PC-3 (cell line): ENCODE results near the gene SLC25A31. TPM values are rescaled to one million over a fixed set of nuclear protein-coding genes. Genes with fewer than 3 reads are reported as not detected.

Source experiments
- ATAC-seq: fragments of 200-7000 bp; cut with Tn5 transposase; 2 replicates; pipeline ENCODE4 v1.9.1; 2020; ENCODE audit warnings: mild to moderate bottlenecking, moderate library complexity
- BruUV-seq: library from RNA; stranded (reverse); fragments of 400-500 nt; replicated peaks from 2 replicates; lab custom pipeline; 2021; lab: Mats Ljungman, UMichigan
- CTCF ChIA-PET: fragments of 300-600 bp; sonication (Branson Sonifier 250); formaldehyde crosslinking; loops from one replicate; lab custom pipeline; 2022; ENCODE audit warnings: antibody characterized with exemption; lab: Charles Lee
- POLR2A ChIA-PET: fragments of 300-600 bp; sonication (Branson Sonifier 250); formaldehyde crosslinking; loops from one replicate; lab custom pipeline; 2022; ENCODE audit warnings: antibody characterized with exemption; ENCODE audit not compliant: unreplicated experiment; lab: Charles Lee
- DNase-seq: peaks from one replicate; pipeline ENCODE4 v3.0.0-alpha.2; 2015
- H2AFZ ChIP-seq: fragments of 300-600 bp; sonication (generic); 2 replicates; pipeline ENCODE4 v1.6.0; 2016; ENCODE audit warnings: antibody characterized with exemption, low read length
- H3F3A ChIP-seq: fragments of 300-600 bp; sonication (generic); one replicate; pipeline ENCODE4 v1.6.0; 2017; ENCODE audit warnings: antibody characterized with exemption, low read length, control low read depth, mild to moderate bottlenecking; ENCODE audit not compliant: unreplicated experiment
- H3K27ac ChIP-seq: fragments of 300-600 bp; sonication (generic); 2 replicates; pipeline ENCODE4 v1.5.1; 2016; ENCODE audit warnings: mild to moderate bottlenecking, low read length
- H3K27me3 ChIP-seq: fragments of 300-600 bp; sonication (generic); 2 replicates; pipeline ENCODE4 v1.6.1; 2016; ENCODE audit warnings: low read length, mixed read lengths
- H3K36me3 ChIP-seq: fragments of 300-600 bp; sonication (generic); 2 replicates; pipeline ENCODE4 v1.6.1; 2016; ENCODE audit warnings: low read depth, mixed run types, low read length, mixed read lengths
- H3K4me1 ChIP-seq: fragments of 300-600 bp; sonication (generic); 2 replicates; pipeline ENCODE4 v1.5.1; 2016; ENCODE audit warnings: low read length; ENCODE audit not compliant: insufficient read depth
- H3K4me2 ChIP-seq: fragments of 300-600 bp; sonication (generic); 2 replicates; pipeline ENCODE4 v1.6.0; 2016; ENCODE audit warnings: low read length
- H3K4me3 ChIP-seq: fragments of 300-600 bp; sonication (generic); 2 replicates; pipeline ENCODE4 v1.5.1; 2016; ENCODE audit warnings: mild to moderate bottlenecking, low read length, mixed read lengths
- H3K79me2 ChIP-seq: fragments of 300-600 bp; sonication (generic); 2 replicates; pipeline ENCODE4 v1.6.1; 2017; ENCODE audit warnings: low read length, mixed read lengths
- H3K9ac ChIP-seq: fragments of 300-600 bp; sonication (generic); 2 replicates; pipeline ENCODE4 v1.6.0; 2016; ENCODE audit warnings: mild to moderate bottlenecking, low read length
- H3K9me2 ChIP-seq: fragments of 300-600 bp; sonication (generic); replicated peaks from 2 replicates; pipeline ENCODE4 v1.6.1; 2016; ENCODE audit warnings: mixed run types, low read length, mixed read lengths
- H3K9me3 ChIP-seq: fragments of 300-600 bp; sonication (generic); 2 replicates; pipeline ENCODE4 v1.6.1; 2016; ENCODE audit warnings: low read length, mixed read lengths
- H4K20me1 ChIP-seq: fragments of 300-600 bp; sonication (generic); 2 replicates; pipeline ENCODE4 v1.6.1; 2016; ENCODE audit warnings: low read length, mixed read lengths
- EZH2 ChIP-seq: fragments of 300-600 bp; sonication (generic); IDR thresholded peaks from one replicate; pipeline ENCODE4 v1.6.1; 2017; ENCODE audit warnings: antibody characterized with exemption, mild to moderate bottlenecking, low read length; ENCODE audit not compliant: unreplicated experiment
- EZH2phosphoT487 ChIP-seq: fragments of 300-600 bp; sonication (generic); IDR thresholded peaks from 2 replicates; pipeline ENCODE4 v1.6.1; 2018; ENCODE audit warnings: mild to moderate bottlenecking, antibody characterized with exemption, low read length, borderline replicate concordance
- intact Hi-C: fragments of 100-400 bp; cut with micrococcal nuclease; formaldehyde crosslinking; loops from 2 replicates; pipeline ENCODE4 v1.9.0; 2023
- total RNA-seq: library from RNA; depleted of rRNA; stranded (reverse); fragments of >200 nt; gene quantifications from 2 replicates; pipeline ENCODE4 v1.2.3, GENCODE V29; 2014
- TF ChIP-seq, protein P1 (sequence below): fragments of 300-600 bp; sonication (generic); conservative IDR thresholded peaks from 2 replicates; pipeline ENCODE4 v1.5.1; 2017; ENCODE audit warnings: antibody characterized with exemption, low read depth, mild to moderate bottlenecking, low read length

Gene SLC25A31
- total RNA-seq, 1 experiment from 2014 or later = not detected

DNA sequence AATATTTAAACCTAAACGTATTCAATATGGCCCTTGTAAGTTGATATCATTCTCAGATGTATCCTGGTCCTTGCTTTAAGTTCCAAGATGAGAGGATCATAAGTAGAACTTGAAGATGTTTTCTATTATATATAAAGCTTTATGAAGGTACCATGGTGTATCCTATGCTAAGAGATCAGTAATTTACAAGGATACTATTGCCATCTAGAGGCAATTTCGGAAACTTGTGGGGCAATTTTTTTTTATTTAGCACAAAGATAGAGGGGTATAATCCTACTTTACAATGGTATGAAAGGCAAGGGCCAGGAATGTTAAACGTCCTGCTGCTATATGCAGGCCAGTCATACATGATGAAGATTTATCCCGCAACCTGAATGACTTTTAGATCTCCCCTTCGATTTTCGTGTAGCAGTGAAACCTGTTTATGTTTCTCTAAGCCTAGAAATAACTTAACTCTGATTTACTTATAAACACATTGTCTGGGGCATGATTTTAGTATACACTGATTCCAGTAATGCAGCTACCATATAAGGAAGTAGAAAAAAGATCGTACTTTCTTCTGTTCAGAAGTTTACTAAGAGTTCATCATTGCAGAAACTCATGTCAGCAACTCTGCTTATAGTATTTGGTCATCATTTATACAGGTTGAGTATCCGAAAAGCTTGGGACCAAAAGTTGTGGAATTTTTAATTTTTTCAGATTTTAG lies 2.6 kb downstream of the SLC25A31 start:
- H3K27me3 ChIP-seq = no peaks in the 10 kb centered on the region
- H3K27ac ChIP-seq = no peak overlapping the region
- no peaks in the 10 kb centered on the region for H4K20me1 ChIP-seq
- no peaks in the 10 kb centered on the region for H3K9me2 ChIP-seq
- H3K4me3 ChIP-seq = no peak overlapping the region
- intact Hi-C loops = loop anchor here (1.0 kb wide), 1 partner anchor 127 kb away; no protein-coding TSS in a partner anchor
- peak; percentile 77 for DNase-seq
- ChIA-PET POLR2A (no interaction called here), CTCF (interaction anchor here (0.5 to 1.2 kb wide), 8 partner anchors 33 to 736 kb away, joined by 3 to 7 read pairs (median 4); partner anchors contain the start of genes ABHD18, INTU and MFSD8)
- TF ChIP-seq, protein P1, sequence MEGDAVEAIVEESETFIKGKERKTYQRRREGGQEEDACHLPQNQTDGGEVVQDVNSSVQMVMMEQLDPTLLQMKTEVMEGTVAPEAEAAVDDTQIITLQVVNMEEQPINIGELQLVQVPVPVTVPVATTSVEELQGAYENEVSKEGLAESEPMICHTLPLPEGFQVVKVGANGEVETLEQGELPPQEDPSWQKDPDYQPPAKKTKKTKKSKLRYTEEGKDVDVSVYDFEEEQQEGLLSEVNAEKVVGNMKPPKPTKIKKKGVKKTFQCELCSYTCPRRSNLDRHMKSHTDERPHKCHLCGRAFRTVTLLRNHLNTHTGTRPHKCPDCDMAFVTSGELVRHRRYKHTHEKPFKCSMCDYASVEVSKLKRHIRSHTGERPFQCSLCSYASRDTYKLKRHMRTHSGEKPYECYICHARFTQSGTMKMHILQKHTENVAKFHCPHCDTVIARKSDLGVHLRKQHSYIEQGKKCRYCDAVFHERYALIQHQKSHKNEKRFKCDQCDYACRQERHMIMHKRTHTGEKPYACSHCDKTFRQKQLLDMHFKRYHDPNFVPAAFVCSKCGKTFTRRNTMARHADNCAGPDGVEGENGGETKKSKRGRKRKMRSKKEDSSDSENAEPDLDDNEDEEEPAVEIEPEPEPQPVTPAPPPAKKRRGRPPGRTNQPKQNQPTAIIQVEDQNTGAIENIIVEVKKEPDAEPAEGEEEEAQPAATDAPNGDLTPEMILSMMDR = peak; percentile 73
- TF ChIP-seq EZH2 = no peak
- BruUV-seq = no TSS peak
- no peaks in the 10 kb centered on the region for H3K9me3 ChIP-seq
- H3K79me2 ChIP-seq = no peaks in the 10 kb centered on the region
- peak overlapping the region; percentile 30; the same call in 1 of the 2 replicates for H2AFZ ChIP-seq
- H3K4me1 ChIP-seq = no peaks in the 10 kb centered on the region
- no peaks in the 10 kb centered on the region for H3K36me3 ChIP-seq
- ATAC-seq = peak; percentile 68
- H3K9ac ChIP-seq = no peak overlapping the region
- H3K4me2 ChIP-seq = no peak overlapping the region
- no peaks in the 10 kb centered on the region for H3F3A ChIP-seq

DNA sequence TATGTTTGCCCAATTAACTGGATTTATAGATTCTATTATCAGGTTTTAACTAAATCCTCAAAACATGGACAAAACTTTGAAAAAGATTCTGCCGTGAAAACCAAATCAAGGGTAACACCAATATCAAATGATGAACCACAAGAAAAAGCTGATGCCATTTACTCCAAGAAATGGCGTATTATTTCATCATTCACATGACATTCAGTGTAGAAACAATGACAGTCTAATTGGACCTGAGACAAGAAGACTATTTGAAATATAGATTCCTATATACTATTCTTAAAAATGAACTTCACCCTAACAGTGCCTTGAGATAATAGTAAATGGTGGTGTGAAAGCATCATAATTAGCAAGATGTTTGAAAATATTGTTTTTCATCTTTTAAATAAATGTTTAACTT lies 4.8 kb downstream of the SLC25A31 start:
- Histone ChIP-seq H3K27me3 (no peaks in the 10 kb centered on the region), H4K20me1 (no peaks in the 10 kb centered on the region), H3K4me3 (no peak overlapping the region), H3K36me3 (no peaks in the 10 kb centered on the region), H3K79me2 (no peaks in the 10 kb centered on the region), H3K9me3 (no peaks in the 10 kb centered on the region), H3K4me2 (no peak overlapping the region), H3K9me2 (no peaks in the 10 kb centered on the region), H3K4me1 (no peaks in the 10 kb centered on the region), H2AFZ (no peak overlapping the region), H3F3A (no peaks in the 10 kb centered on the region), H3K27ac (no peak overlapping the region), H3K9ac (no peak overlapping the region)
- no TSS peak for BruUV-seq
- ATAC-seq (no peak), DNase-seq (no peak)
- ChIA-PET CTCF (no interaction called here), POLR2A (no interaction called here)
- intact Hi-C loops = no loop called here
- TF ChIP-seq EZH2 (no peak), EZH2phosphoT487 (no peak)
- TF ChIP-seq, protein P1 = no peak

DNA sequence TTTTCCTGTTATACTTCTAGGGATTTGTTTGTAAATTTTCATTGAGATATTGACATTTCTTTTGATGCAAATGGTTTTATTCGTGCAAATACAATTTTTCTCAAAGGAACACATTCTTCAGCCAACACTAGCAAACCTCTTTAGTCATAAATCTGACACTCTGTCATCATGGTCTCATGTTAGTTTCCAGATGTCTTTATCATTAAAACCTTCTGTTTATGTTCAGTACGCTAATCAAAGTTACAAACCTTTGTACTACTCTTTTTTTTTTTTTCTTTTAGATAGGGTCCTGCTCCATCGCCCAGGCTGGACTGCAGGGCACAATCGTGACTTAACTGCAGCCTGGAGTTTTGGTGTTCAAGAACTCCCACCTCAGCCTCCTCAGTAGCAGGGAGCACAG lies 7.1 kb downstream of the SLC25A31 start:
- BruUV-seq = no TSS peak
- no peaks in the 10 kb centered on the region for H3K36me3 ChIP-seq
- H3K79me2 ChIP-seq = no peaks in the 10 kb centered on the region
- no peaks in the 10 kb centered on the region for H3F3A ChIP-seq
- no peak overlapping the region for H3K4me2 ChIP-seq
- ChIA-PET POLR2A (no interaction called here), CTCF (no interaction called here)
- H2AFZ ChIP-seq = no peak overlapping the region
- H3K4me3 ChIP-seq = no peak overlapping the region
- intact Hi-C loops = no loop called here
- H3K9me3 ChIP-seq = no peaks in the 10 kb centered on the region
- H3K9me2 ChIP-seq = no peaks in the 10 kb centered on the region
- no peaks in the 10 kb centered on the region for H3K27me3 ChIP-seq
- no peak overlapping the region for H3K9ac ChIP-seq
- TF ChIP-seq, protein P1 = no peak
- TF ChIP-seq EZH2 = no peak
- no peak for TF ChIP-seq EZH2phosphoT487
- H3K4me1 ChIP-seq = no peaks in the 10 kb centered on the region
- H3K27ac ChIP-seq = no peak overlapping the region
- no peaks in the 10 kb centered on the region for H4K20me1 ChIP-seq
- ATAC-seq = no peak
- DNase-seq = no peak
